GM12878 (cell line): ENCODE data around the gene LRRC10B. TPM values are rescaled to one million over a fixed set of nuclear protein-coding genes. Genes with fewer than 3 reads are reported as not detected.

ENCODE experiments used
- ATAC-seq: fragments of 200-7000 bp; cut with Tn5 transposase; 3 replicates; pipeline ENCODE4 v1.9.1; 2020; ENCODE audit warnings: mild to moderate bottlenecking, moderate library complexity
- BruUV-seq: library from RNA; stranded (reverse); fragments of 400-500 nt; replicated peaks from 2 replicates; lab custom pipeline; 2021; lab: Mats Ljungman, UMichigan
- CTCF ChIA-PET: fragments of 300-600 bp; sonication (Branson Sonifier 250); formaldehyde crosslinking; extraction: SDS; loops from one replicate; lab custom pipeline; 2021; ENCODE audit warnings: inconsistent platforms; lab: Yijun Ruan, JAX
- POLR2A ChIA-PET: fragments of 350-600 bp; formaldehyde crosslinking; extraction: SDS; loops from one replicate; lab custom pipeline; 2021; ENCODE audit warnings: inconsistent platforms; lab: Charles Lee
- RAD21 ChIA-PET: fragments of 300-600 bp; sonication (Branson Sonifier 250); formaldehyde crosslinking; loops from one replicate; lab custom pipeline; 2023; ENCODE audit warnings: antibody characterized with exemption; ENCODE audit not compliant: unreplicated experiment; lab: Charles Lee
- SMC1A ChIA-PET: fragments of 300-600 bp; sonication (Branson Sonifier 250); formaldehyde crosslinking; loops from one replicate; lab custom pipeline; 2023; ENCODE audit not compliant: unreplicated experiment, uncharacterized antibody; lab: Charles Lee
- DNase-seq: peaks from one replicate; pipeline ENCODE4 v3.0.0-alpha.2; 2011; ENCODE audit warnings: low read depth, low spot score
- FAIRE-seq: peaks from 3 replicates; lab custom pipeline; 2011; peaks lifted over from hg19 to GRCh38; lab: Jason Lieb, UNC
- H2AFZ ChIP-seq: 2 replicates; pipeline ENCODE4 v1.6.0; 2011; ENCODE audit warnings: low read depth, low read length, control low read depth; ENCODE audit not compliant: control insufficient read depth
- H3K27ac ChIP-seq: 2 replicates; pipeline ENCODE4 v1.5.1; 2011; ENCODE audit warnings: control low read depth; ENCODE audit not compliant: control insufficient read depth, insufficient read depth
- H3K27me3 ChIP-seq, 2 experiments: replicated peaks in 1 of 2; 2 replicates each; pipeline versions ENCODE4 v1.6.0 to v1.6.1; 2011; ENCODE audit warnings: low read length in 1 of 2; ENCODE audit not compliant: control insufficient read depth in 2 of 2, insufficient read depth in 2 of 2
- H3K36me3 ChIP-seq, 2 experiments: 2 replicates each; pipeline ENCODE4 v1.5.1; 2011; ENCODE audit warnings: low read length in 1 of 2; ENCODE audit not compliant: control insufficient read depth in 2 of 2, insufficient read depth in 2 of 2
- H3K4me1 ChIP-seq: 2 replicates; pipeline ENCODE4 v1.6.1; 2011; ENCODE audit warnings: mild to moderate bottlenecking, low read length, moderate library complexity, mixed read lengths; ENCODE audit not compliant: control insufficient read depth, insufficient read depth
- H3K4me2 ChIP-seq: 2 replicates; pipeline ENCODE4 v1.6.0; 2011; ENCODE audit warnings: control low read depth; ENCODE audit not compliant: control insufficient read depth, insufficient read depth
- H3K4me3 ChIP-seq: fragments of 200-600 bp; sonication (generic); 2 replicates; pipeline ENCODE4 v1.5.1; 2016
- H3K79me2 ChIP-seq: 2 replicates; pipeline ENCODE4 v1.6.0; 2011; ENCODE audit warnings: low read length; ENCODE audit not compliant: control insufficient read depth, insufficient read depth
- H3K9ac ChIP-seq: 2 replicates; pipeline ENCODE4 v1.8.0; 2011; ENCODE audit warnings: low read length, control low read depth, mixed read lengths; ENCODE audit not compliant: control insufficient read depth, insufficient read depth
- H3K9me3 ChIP-seq: replicated peaks from 3 replicates; pipeline ENCODE4 v1.5.1; 2011; ENCODE audit warnings: mild to moderate bottlenecking, low read length; ENCODE audit not compliant: control insufficient read depth, insufficient read depth
- H4K20me1 ChIP-seq: 2 replicates; pipeline ENCODE4 v1.6.0; 2011; ENCODE audit not compliant: control insufficient read depth, insufficient read depth
- CUX1 ChIP-seq: IDR thresholded peaks from 2 replicates; pipeline ENCODE4 v1.6.1; 2012; ENCODE audit warnings: improper control_type of control experiment, low read depth, low read length; ENCODE audit not compliant: insufficient replicate concordance
- ETV6 ChIP-seq, 2 experiments: fragments of 450-650 bp in 1 of 2; IDR thresholded peaks in 1 of 2; conservative IDR thresholded peaks in 1 of 2; 2 replicates each; pipeline ENCODE4 v1.6.1; 2014; ENCODE audit warnings: antibody characterized with exemption in 1 of 2, borderline replicate concordance in 1 of 2, low read depth in 1 of 2, mild to moderate bottlenecking in 1 of 2, moderate library complexity in 1 of 2
- MXI1 ChIP-seq: fragments of 150-350 bp; IDR thresholded peaks from 2 replicates; pipeline ENCODE4 v1.6.1; 2011; ENCODE audit warnings: low read depth, mild to moderate bottlenecking, inconsistent platforms, low read length, improper control_type of control experiment
- NBN ChIP-seq: fragments of 450-650 bp; IDR thresholded peaks from 2 replicates; pipeline ENCODE4 v1.6.1; 2016
- NR2C2 ChIP-seq: IDR thresholded peaks from 2 replicates; pipeline ENCODE4 v1.6.1; 2011; ENCODE audit warnings: borderline replicate concordance, low read depth; ENCODE audit not compliant: control insufficient read depth, insufficient read length
- PAX8 ChIP-seq: fragments of 450-650 bp; IDR thresholded peaks from 2 replicates; pipeline ENCODE4 v1.6.1; 2017; ENCODE audit warnings: mild to moderate bottlenecking, moderate library complexity
- SPI1 ChIP-seq: IDR thresholded peaks from 2 replicates; pipeline ENCODE4 v1.6.1; 2011; ENCODE audit warnings: low read depth, mild to moderate bottlenecking, low read length, moderate library complexity, borderline replicate concordance; ENCODE audit not compliant: insufficient read depth
- TCF7 ChIP-seq: IDR thresholded peaks from 2 replicates; pipeline ENCODE4 v1.6.1; 2014; ENCODE audit warnings: antibody characterized with exemption, borderline replicate concordance
- ZNF274 ChIP-seq: IDR thresholded peaks from one replicate; pipeline ENCODE4 v1.8.0; 2011; ENCODE audit not compliant: insufficient read length, insufficient read depth
- WGBS: methylation state at CpG from one replicate; pipeline ENCODE4 v1.1.6; 2016; ENCODE audit warnings: low lambda C conversion rate; ENCODE audit not compliant: insufficient replicate concordance, insufficient coverage; ENCODE audit errors: missing lambda C conversion rate; 5-methylcytosine and 5-hydroxymethylcytosine counted together
- in situ Hi-C: fragments of 300-500 bp; cut with MboI; formaldehyde crosslinking; loops from 9 replicates; pipeline ENCODE4 v1.14.3; 2018; ENCODE audit warnings: mixed read lengths
- intact Hi-C: fragments of 100-400 bp; cut with micrococcal nuclease; formaldehyde crosslinking; loops from one replicate; pipeline ENCODE4 v1.14.2; 2022; ENCODE audit not compliant: unreplicated experiment
- polyA plus RNA-seq, 11 experiments: library from polyadenylated mRNA; depleted of rRNA in 4 of 11; unstranded in 6 of 11; stranded (reverse) in 5 of 11; fragments of >200 nt; fragmentation: Nextera tagmentation in 4 of 11; fragmentation: Illumina TruSeq in 1 of 11; extraction: Ambion mirVana in 4 of 11; extraction: Trizol in 1 of 11; gene quantifications; 1 replicate in 1 of 11; 2 replicates in 10 of 11; pipeline versions ENCODE4 v1.2.1 to v1.2.3, GENCODE V29; 2011 to 2016; ENCODE audit warnings: inconsistent platforms in 2 of 11, missing spikeins in 2 of 11, low read depth in 1 of 11
- total RNA-seq, 4 experiments: library from RNA; depleted of rRNA in 3 of 4; stranded (reverse); fragments of >200 nt in 3 of 4; fragmentation: Illumina TruSeq in 1 of 4; extraction: Trizol in 1 of 4; gene quantifications; 2 replicates each; pipeline versions ENCODE4 v1.2.1 to v1.2.3, GENCODE V29; 2013 to 2021

LRRC10B gene
- total and polyA plus RNA-seq, 10 of the 15 experiments (the other 5 are each of a cell fraction or from before 2014, with no cell fraction given) = not detected

- Histone ChIP-seq H3K27me3 (no peaks in the 10 kb centered on the region), H3K9ac (no peak overlapping the region), H3K4me1 (no peaks in the 10 kb centered on the region), H3K27ac (no peak overlapping the region), H3K4me3 (no peak overlapping the region), H4K20me1 (no peaks in the 10 kb centered on the region), H3K36me3 (no peaks in the 10 kb centered on the region), H3K79me2 (no peaks in the 10 kb centered on the region), H3K9me3 (no peaks in the 10 kb centered on the region), H2AFZ (no peak overlapping the region), H3K4me2 (no peak overlapping the region)
- CTCF ChIA-PET = no interaction called here
- ATAC-seq (no peak), FAIRE-seq (no peak), DNase-seq (no peak)
- in situ Hi-C loops = no loop called here
- RAD21 ChIA-PET = no interaction called here
- WGBS = 35% methylated on average over 12 of the region's 12 CpGs
- intact Hi-C loops = no loop called here
- no peak for TF ChIP-seq PAX8
- BruUV-seq = no TSS peak
- POLR2A ChIA-PET = no interaction called here
- SMC1A ChIA-PET = no interaction called here
Observed at GRCh38 chr11:61491736-61492395, 16.7 kb upstream of the LRRC10B start.

GRCh38 chr11:61494381-61494961 lies 14.1 kb upstream of the LRRC10B start:
- intact Hi-C loops = no loop called here
- 52% methylated on average over 9 of the region's 9 CpGs for WGBS
- Histone ChIP-seq H3K36me3 (no peaks in the 10 kb centered on the region), H2AFZ (no peak overlapping the region), H3K9me3 (no peaks in the 10 kb centered on the region), H3K27me3 (no peaks in the 10 kb centered on the region), H4K20me1 (no peaks in the 10 kb centered on the region), H3K4me2 (no peak overlapping the region), H3K27ac (no peak overlapping the region), H3K4me1 (no peaks in the 10 kb centered on the region), H3K4me3 (no peak overlapping the region), H3K9ac (no peak overlapping the region), H3K79me2 (no peaks in the 10 kb centered on the region)
- BruUV-seq = no TSS peak
- ChIA-PET RAD21 (no interaction called here), CTCF (interaction anchor here (1.2 to 1.6 kb wide), 4 partner anchors 11 to 23 kb away, joined by 3 to 6 read pairs (median 4); no protein-coding TSS in a partner anchor), SMC1A (no interaction called here), POLR2A (no interaction called here)
- no peak for ATAC-seq
- no peak for FAIRE-seq
- in situ Hi-C loops = no loop called here
- DNase-seq = no peak
- TF ChIP-seq CUX1 (no peak), TCF7 (no peak), NR2C2 (no peak), MXI1 (no peak), SPI1 (no peak), ZNF274 (no peak), NBN (no peak), ETV6 (conservative IDR thresholded peaks at IDR 0.05 in 1 of 2, IDR thresholded peaks at IDR 0.05 in 1 of 2; ENCODE audit: borderline replicate concordance in 1 of 2, low read depth in 1 of 2) (no peak)
